ENCODE data around the gene DENND1A. TPM values are rescaled to one million over a fixed set of nuclear protein-coding genes. Genes with fewer than 3 reads are reported as not detected.

Gene DENND1A
- total and polyA plus RNA-seq, 2 experiments from 2014 or later = 13.1 to 28.7 TPM

DNA sequence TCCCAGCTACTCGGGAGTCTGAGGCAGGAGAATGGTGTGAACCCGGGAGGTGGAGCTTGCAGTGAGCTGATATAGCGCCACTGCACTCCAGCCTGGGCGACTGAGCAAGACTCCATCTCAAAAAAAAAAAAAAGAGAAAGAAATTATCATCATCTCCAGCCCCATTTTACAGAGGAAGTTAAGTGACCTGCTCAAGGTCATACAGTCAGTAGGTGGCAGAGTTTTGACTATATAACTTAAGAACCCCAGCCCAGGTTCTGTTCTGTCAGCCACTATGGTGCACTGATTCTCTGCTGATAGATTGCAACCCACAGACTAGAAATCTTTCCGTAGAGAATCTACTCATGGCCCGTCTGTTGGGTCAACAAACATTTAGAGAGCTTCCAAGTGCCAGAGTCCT lies 25.7 kb upstream of the DENND1A start:
- H3K79me2 ChIP-seq (replicated peaks; ENCODE audit: insufficient read depth) = no peaks in the 10 kb centered on the region
- DNase-seq (ENCODE audit: low spot score) = no peak
- TF ChIP-seq, protein P1, sequence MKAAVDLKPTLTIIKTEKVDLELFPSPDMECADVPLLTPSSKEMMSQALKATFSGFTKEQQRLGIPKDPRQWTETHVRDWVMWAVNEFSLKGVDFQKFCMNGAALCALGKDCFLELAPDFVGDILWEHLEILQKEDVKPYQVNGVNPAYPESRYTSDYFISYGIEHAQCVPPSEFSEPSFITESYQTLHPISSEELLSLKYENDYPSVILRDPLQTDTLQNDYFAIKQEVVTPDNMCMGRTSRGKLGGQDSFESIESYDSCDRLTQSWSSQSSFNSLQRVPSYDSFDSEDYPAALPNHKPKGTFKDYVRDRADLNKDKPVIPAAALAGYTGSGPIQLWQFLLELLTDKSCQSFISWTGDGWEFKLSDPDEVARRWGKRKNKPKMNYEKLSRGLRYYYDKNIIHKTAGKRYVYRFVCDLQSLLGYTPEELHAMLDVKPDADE (IDR thresholded peaks at IDR 0.05) = no peak
- TF ChIP-seq STAT1 (IDR thresholded peaks at IDR 0.05; ENCODE audit: unreplicated experiment) (no peak), ZNF114 (CRISPR knock-in tag; IDR thresholded peaks at IDR 0.05) (no peak), JUNB (IDR thresholded peaks at IDR 0.05; ENCODE audit: unreplicated experiment) (no peak), EZH2phosphoT487 (IDR thresholded peaks at IDR 0.05; ENCODE audit: unreplicated experiment) (no peak)
- H3K4me2 ChIP-seq = no peak overlapping the region
- H3K9me2 ChIP-seq (ENCODE audit: insufficient read depth) = no peaks in the 10 kb centered on the region
- no peaks in the 10 kb centered on the region for H4K20me1 ChIP-seq (replicated peaks; ENCODE audit: insufficient read depth)
- H2AFZ ChIP-seq = no peak overlapping the region
- ATAC-seq = no peak
- H3K4me1 ChIP-seq (ENCODE audit: insufficient read depth) = peaks cover 4% of the 10 kb centered on the region; the same call in 1 of the 2 replicates
- Mint-ChIP-seq H3K9me3 (no peaks in the 10 kb centered on the region), H3K27me3 (ENCODE audit: insufficient read depth, low read depth, poor library complexity) (peaks cover 2% of the 10 kb centered on the region), H3K36me3 (ENCODE audit: low read depth) (no peaks in the 10 kb centered on the region), H3K4me3 (no peak overlapping the region), H3K27ac (no peak overlapping the region), H3K4me1 (peaks cover 20% of the 10 kb centered on the region)
- H3F3A ChIP-seq (replicated peaks; ENCODE audit: low read depth) = 0 out of 2 replicates have a peak, but pooled peaks cover 5% of the 10 kb centered on the region
- no peaks in the 10 kb centered on the region for H3K27me3 ChIP-seq (ENCODE audit: insufficient read depth)
- H3K36me3 ChIP-seq (ENCODE audit: insufficient read depth) = no peaks in the 10 kb centered on the region
- no peak overlapping the region for H3K4me3 ChIP-seq
- H3K27ac ChIP-seq (ENCODE audit: low read depth) = no peak overlapping the region

DNA sequence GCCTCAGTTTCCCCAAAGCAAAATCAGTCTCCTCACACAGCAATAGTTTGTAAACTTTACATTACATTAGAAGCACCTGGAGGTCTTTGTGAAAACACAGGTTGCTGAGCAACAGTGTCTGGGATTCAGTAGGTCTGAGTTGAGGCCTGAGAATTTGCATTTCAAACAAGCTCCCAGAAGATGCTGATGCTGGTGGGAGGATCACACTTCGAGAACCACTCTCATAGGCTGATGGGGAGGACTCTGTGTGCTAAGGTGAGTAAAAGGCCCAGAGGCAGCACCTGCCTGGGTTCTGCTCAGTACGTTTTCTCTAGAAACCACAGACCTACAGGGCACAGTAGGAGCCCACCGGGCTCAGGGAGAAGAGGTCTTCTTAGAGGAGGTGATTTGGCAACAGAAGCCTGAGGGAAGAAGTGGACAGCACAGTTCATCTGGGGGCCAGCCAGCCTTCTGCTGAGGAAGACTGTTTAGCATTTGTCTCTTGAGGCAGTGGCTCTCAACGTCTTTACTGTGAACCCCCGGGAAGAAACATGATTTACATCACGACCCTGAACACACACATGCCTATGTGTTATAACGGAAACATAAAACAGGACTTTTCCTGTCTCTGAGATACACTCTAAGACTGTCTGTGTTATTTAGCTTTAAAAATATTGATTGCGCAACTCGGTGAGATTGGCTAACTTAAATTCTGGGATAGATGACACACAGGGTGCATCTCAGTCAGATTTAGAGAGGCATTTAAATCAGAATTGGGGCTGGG lies 24.8 kb upstream of the DENND1A start:
- H3K4me2 ChIP-seq = no peak overlapping the region
- peak; percentile 73 for DNase-seq (ENCODE audit: low spot score)
- no peak overlapping the region for H3K27ac ChIP-seq (ENCODE audit: low read depth)
- H3K4me3 ChIP-seq = no peak overlapping the region
- no peak overlapping the region for H3K4me3 Mint-ChIP-seq
- H3K27me3 ChIP-seq (ENCODE audit: insufficient read depth) = no peaks in the 10 kb centered on the region
- peaks cover 4% of the 10 kb centered on the region; the same call in 1 of the 2 replicates for H3K4me1 ChIP-seq (ENCODE audit: insufficient read depth)
- H3K27ac Mint-ChIP-seq = no peak overlapping the region
- H3F3A ChIP-seq (replicated peaks; ENCODE audit: low read depth) = 0 out of 2 replicates have a peak, but pooled peaks cover 5% of the 10 kb centered on the region
- no peak overlapping the region for H2AFZ ChIP-seq
- H3K9me2 ChIP-seq (ENCODE audit: insufficient read depth) = no peaks in the 10 kb centered on the region
- no peaks in the 10 kb centered on the region for H3K79me2 ChIP-seq (replicated peaks; ENCODE audit: insufficient read depth)
- no peaks in the 10 kb centered on the region for H4K20me1 ChIP-seq (replicated peaks; ENCODE audit: insufficient read depth)
- H3K36me3 ChIP-seq (ENCODE audit: insufficient read depth) = no peaks in the 10 kb centered on the region
- H3K4me1 Mint-ChIP-seq = peaks cover 18% of the 10 kb centered on the region
- H3K9me3 Mint-ChIP-seq = no peaks in the 10 kb centered on the region
- ATAC-seq = peak; percentile 87
- TF ChIP-seq, protein P1 (IDR thresholded peaks at IDR 0.05) = no peak
- peaks cover 2% of the 10 kb centered on the region for H3K27me3 Mint-ChIP-seq (ENCODE audit: insufficient read depth, low read depth, poor library complexity)
- no peaks in the 10 kb centered on the region for H3K36me3 Mint-ChIP-seq (ENCODE audit: low read depth)
